Astrocyte of the cerebellum (primary cell): ENCODE results near the gene CA10.

Experiments
- DNase-seq: peaks from one replicate; pipeline ENCODE4 v3.0.0-alpha.2; 2011; ENCODE audit warnings: low read depth
- H3K4me3 ChIP-seq: 2 replicates; pipeline ENCODE4 v1.5.1; 2011; ENCODE audit warnings: mild to moderate bottlenecking, low read depth, low read length, moderate library complexity
- CTCF ChIP-seq: IDR thresholded peaks from 2 replicates; pipeline ENCODE4 v1.5.1; 2012; ENCODE audit warnings: low read length, low read depth, moderate library complexity, mild to moderate bottlenecking; ENCODE audit errors: missing control alignments
- in situ Hi-C: cut with HindIII; loops from 2 replicates; pipeline ENCODE4 v1.10.0; 2017; ENCODE audit warnings: low sequenced_read_pairs

The CA10 gene

GRCh38 chr17:51607512-51607911, 551.0 kb downstream of the CA10 start:
- no peak for TF ChIP-seq CTCF
- DNase-seq, result no peak
- in situ Hi-C loops, result no loop called here
- no peak overlapping the region for H3K4me3 ChIP-seq

GRCh38 chr17:51604299-51605020, 554.1 kb downstream of the CA10 start:
- no peak for TF ChIP-seq CTCF
- in situ Hi-C loops, result no loop called here
- H3K4me3 ChIP-seq, result no peak overlapping the region
- no peak for DNase-seq

- in situ Hi-C loops, result no loop called here
- TF ChIP-seq CTCF, result no peak
- no peak overlapping the region for H3K4me3 ChIP-seq
- DNase-seq, result no peak
Observed at GRCh38 chr17:51601622-51602261, 556.8 kb downstream of the CA10 start.

GRCh38 chr17:51598824-51599223, 559.7 kb downstream of the CA10 start:
- no peak overlapping the region for H3K4me3 ChIP-seq
- in situ Hi-C loops, result no loop called here
- DNase-seq, result no peak
- TF ChIP-seq CTCF, result no peak

- DNase-seq, result no peak
- no peak overlapping the region for H3K4me3 ChIP-seq
- TF ChIP-seq CTCF, result no peak
- in situ Hi-C loops, result no loop called here
Observed at GRCh38 chr17:51597345-51597744, 561.2 kb downstream of the CA10 start.

GRCh38 chr17:51595826-51596398, 562.6 kb downstream of the CA10 start:
- H3K4me3 ChIP-seq, result no peak overlapping the region
- DNase-seq, result no peak
- in situ Hi-C loops, result no loop called here
- TF ChIP-seq CTCF, result no peak
